A549 (cell line): ENCODE results near the gene WFS1.

ENCODE experiments used
- CTCF ChIP-seq: fragments of >200 bp; sonication (Bioruptor Twin); formaldehyde crosslinking; IDR thresholded peaks from 3 replicates; pipeline ENCODE4 v1.5.1; 2016
- EP300 ChIP-seq, 2 experiments: fragments of >200 bp; sonication (Bioruptor Twin); formaldehyde crosslinking; IDR thresholded peaks; 2 replicates in 1 of 2; 3 replicates in 1 of 2; pipeline ENCODE4 v1.6.1; 2016 to 2017
- MAFK ChIP-seq: fragments of 450-650 bp; IDR thresholded peaks from 2 replicates; pipeline ENCODE4 v1.6.1; 2014; ENCODE audit not compliant: partially characterized antibody
- POLR2A ChIP-seq: IDR thresholded peaks from 2 replicates; pipeline ENCODE4 v1.6.1; 2012; ENCODE audit warnings: mild to moderate bottlenecking, low read length
- SREBF2 ChIP-seq: fragments of 450-650 bp; IDR thresholded peaks from 2 replicates; pipeline ENCODE4 v1.6.1; 2014; ENCODE audit warnings: mild to moderate bottlenecking, moderate library complexity
- TF ChIP-seq, protein P1 (sequence below): fragments of 250-450 bp; sonication (Bioruptor Pico); IDR thresholded peaks from 2 replicates; pipeline ENCODE4 v1.5.0; 2021; ENCODE audit warnings: mild to moderate bottlenecking, moderate library complexity, borderline replicate concordance
- TF ChIP-seq, protein P2 (sequence below): IDR thresholded peaks from 2 replicates; pipeline ENCODE4 v1.6.1; 2012; ENCODE audit warnings: low read depth, borderline replicate concordance

GRCh38 chr4:6300359-6300758 is 30.7 kb downstream of the WFS1 start:
- TF ChIP-seq CTCF (no peak), EP300 (IDR thresholded peaks at IDR 0.05) (no peak), MAFK (no peak), POLR2A (no peak), SREBF2 (no peak)
- TF ChIP-seq, protein P1, sequence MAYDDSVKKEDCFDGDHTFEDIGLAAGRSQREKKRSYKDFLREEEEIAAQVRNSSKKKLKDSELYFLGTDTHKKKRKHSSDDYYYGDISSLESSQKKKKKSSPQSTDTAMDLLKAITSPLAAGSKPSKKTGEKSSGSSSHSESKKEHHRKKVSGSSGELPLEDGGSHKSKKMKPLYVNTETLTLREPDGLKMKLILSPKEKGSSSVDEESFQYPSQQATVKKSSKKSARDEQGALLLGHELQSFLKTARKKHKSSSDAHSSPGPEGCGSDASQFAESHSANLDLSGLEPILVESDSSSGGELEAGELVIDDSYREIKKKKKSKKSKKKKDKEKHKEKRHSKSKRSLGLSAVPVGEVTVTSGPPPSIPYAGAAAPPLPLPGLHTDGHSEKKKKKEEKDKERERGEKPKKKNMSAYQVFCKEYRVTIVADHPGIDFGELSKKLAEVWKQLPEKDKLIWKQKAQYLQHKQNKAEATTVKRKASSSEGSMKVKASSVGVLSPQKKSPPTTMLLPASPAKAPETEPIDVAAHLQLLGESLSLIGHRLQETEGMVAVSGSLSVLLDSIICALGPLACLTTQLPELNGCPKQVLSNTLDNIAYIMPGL (CRISPR knock-in tag), result no peak
- TF ChIP-seq, protein P2, sequence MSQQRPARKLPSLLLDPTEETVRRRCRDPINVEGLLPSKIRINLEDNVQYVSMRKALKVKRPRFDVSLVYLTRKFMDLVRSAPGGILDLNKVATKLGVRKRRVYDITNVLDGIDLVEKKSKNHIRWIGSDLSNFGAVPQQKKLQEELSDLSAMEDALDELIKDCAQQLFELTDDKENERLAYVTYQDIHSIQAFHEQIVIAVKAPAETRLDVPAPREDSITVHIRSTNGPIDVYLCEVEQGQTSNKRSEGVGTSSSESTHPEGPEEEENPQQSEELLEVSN, result no peak
